HL-60/S4 (cell line): ENCODE data around the gene C1orf53.

Source experiments
- in situ Hi-C: fragments of 300-500 bp; cut with MboI; formaldehyde crosslinking; loops from 2 replicates; pipeline ENCODE4 v1.14.3; 2022; ENCODE audit warnings: low sequenced_read_pairs

The C1orf53 gene

GRCh38 chr1:197905699-197906351 lies 3.4 kb downstream of the C1orf53 start:
- in situ Hi-C loops = loop anchor here (25.0 kb wide), 1 partner anchor 556 kb away; no protein-coding TSS in a partner anchor

GRCh38 chr1:197907846-197908616 lies 5.6 kb downstream of the C1orf53 start:
- in situ Hi-C loops = loop anchor here (25.0 kb wide), 1 partner anchor 554 kb away; no protein-coding TSS in a partner anchor

GRCh38 chr1:197908716-197909220 lies 6.3 kb downstream of the C1orf53 start:
- in situ Hi-C loops = loop anchor here (25.0 kb wide), 1 partner anchor 554 kb away; no protein-coding TSS in a partner anchor

- in situ Hi-C loops = loop anchor here (25.0 kb wide), 1 partner anchor 553 kb away; no protein-coding TSS in a partner anchor
Observed at GRCh38 chr1:197909384-197909783, 7.0 kb downstream of the C1orf53 start.

- in situ Hi-C loops = loop anchor here (25.0 kb wide), 1 partner anchor 552 kb away; no protein-coding TSS in a partner anchor
Observed at GRCh38 chr1:197910120-197910991, 7.9 kb downstream of the C1orf53 start.

- in situ Hi-C loops = loop anchor here (25.0 kb wide), 1 partner anchor 551 kb away; no protein-coding TSS in a partner anchor
Observed at GRCh38 chr1:197911111-197911856, 8.9 kb downstream of the C1orf53 start.

- in situ Hi-C loops = loop anchor here (25.0 kb wide), 1 partner anchor 550 kb away; no protein-coding TSS in a partner anchor
Observed at GRCh38 chr1:197911857-197912696, 9.6 kb downstream of the C1orf53 start.

GRCh38 chr1:197912739-197913494 lies 10.5 kb downstream of the C1orf53 start:
- in situ Hi-C loops = loop anchor here (25.0 kb wide), 1 partner anchor 549 kb away; no protein-coding TSS in a partner anchor

- in situ Hi-C loops = loop anchor here (25.0 kb wide), 1 partner anchor 549 kb away; no protein-coding TSS in a partner anchor
Observed at GRCh38 chr1:197913495-197914276, 11.3 kb downstream of the C1orf53 start.

GRCh38 chr1:197914510-197914909 lies 12.1 kb downstream of the C1orf53 start:
- in situ Hi-C loops = loop anchor here (25.0 kb wide), 1 partner anchor 548 kb away; no protein-coding TSS in a partner anchor

GRCh38 chr1:197915260-197915861 lies 12.9 kb downstream of the C1orf53 start:
- in situ Hi-C loops = loop anchor here (25.0 kb wide), 1 partner anchor 547 kb away; no protein-coding TSS in a partner anchor

GRCh38 chr1:197915862-197916499 lies 13.6 kb downstream of the C1orf53 start:
- in situ Hi-C loops = loop anchor here (25.0 kb wide), 1 partner anchor 546 kb away; no protein-coding TSS in a partner anchor

- in situ Hi-C loops = loop anchor here (25.0 kb wide), 1 partner anchor 546 kb away; no protein-coding TSS in a partner anchor
Observed at GRCh38 chr1:197916500-197916983, 14.1 kb downstream of the C1orf53 start.

- in situ Hi-C loops = loop anchor here (25.0 kb wide), 1 partner anchor 544 kb away; no protein-coding TSS in a partner anchor
Observed at GRCh38 chr1:197917805-197918651, 15.6 kb downstream of the C1orf53 start.

GRCh38 chr1:197918807-197919345 lies 16.4 kb downstream of the C1orf53 start:
- in situ Hi-C loops = loop anchor here (25.0 kb wide), 1 partner anchor 543 kb away; no protein-coding TSS in a partner anchor
